SK-N-DZ (cell line): Measurements from ENCODE around the gene DGKG.

Experiments
- DNase-seq: peaks from one replicate; pipeline ENCODE4 v3.0.0-alpha.2; 2015; ENCODE audit warnings: low spot score

DGKG gene

GRCh38 chr3:186143250-186143649 lies 218.8 kb downstream of the DGKG start:
- no peak for DNase-seq

- DNase-seq, result no peak
These were observed 219.6 kb downstream of the DGKG start for GRCh38 chr3:186142393-186142932.

- no peak for DNase-seq
These were observed 220.2 kb downstream of the DGKG start for GRCh38 chr3:186141790-186142189.

GRCh38 chr3:186138272-186138981 lies 223.6 kb downstream of the DGKG start:
- DNase-seq, result no peak

- no peak for DNase-seq
These were observed 224.9 kb downstream of the DGKG start for GRCh38 chr3:186137051-186137685.

GRCh38 chr3:186133980-186134379 lies 228.1 kb downstream of the DGKG start:
- no peak for DNase-seq

GRCh38 chr3:186132487-186132886 lies 229.5 kb downstream of the DGKG start:
- DNase-seq, result no peak

- no peak for DNase-seq
These were observed 232.8 kb downstream of the DGKG start for GRCh38 chr3:186129206-186129605.

- no peak for DNase-seq
These were observed 233.9 kb downstream of the DGKG start for GRCh38 chr3:186128158-186128557.

- DNase-seq, result no peak
These were observed 234.6 kb downstream of the DGKG start for GRCh38 chr3:186127463-186127862.

- no peak for DNase-seq
These were observed 236.9 kb downstream of the DGKG start for GRCh38 chr3:186125118-186125517.

- no peak for DNase-seq
These were observed 237.4 kb downstream of the DGKG start for GRCh38 chr3:186124592-186124991.

GRCh38 chr3:186123012-186123411 lies 239.0 kb downstream of the DGKG start:
- no peak for DNase-seq

- no peak for DNase-seq
These were observed 240.1 kb downstream of the DGKG start for GRCh38 chr3:186121968-186122367.

- DNase-seq, result no peak
These were observed 240.8 kb downstream of the DGKG start for GRCh38 chr3:186121278-186121677.

GRCh38 chr3:186119499-186119898 lies 242.5 kb downstream of the DGKG start:
- no peak for DNase-seq

GRCh38 chr3:186118692-186119091 lies 243.3 kb downstream of the DGKG start:
- DNase-seq, result no peak

GRCh38 chr3:186117521-186118134 lies 244.4 kb downstream of the DGKG start:
- no peak for DNase-seq

GRCh38 chr3:186115239-186115996 lies 246.6 kb downstream of the DGKG start:
- DNase-seq, result no peak

GRCh38 chr3:186110975-186111974 lies 250.8 kb downstream of the DGKG start:
- DNase-seq, result no peak
